PFSK-1 (cell line): ENCODE measurements around the gene WDR47.

Experiments used
- POLR2AphosphoS5 ChIP-seq: IDR thresholded peaks from 2 replicates; pipeline ENCODE4 v1.6.1; 2012; ENCODE audit warnings: low read depth, mild to moderate bottlenecking, control low read depth, low read length, moderate library complexity
- REST ChIP-seq, 2 experiments: IDR thresholded peaks; 2 replicates each; pipeline versions ENCODE4 v1.6.1 to v1.8.0; 2011 to 2012; ENCODE audit warnings: low read depth in 2 of 2, low read length in 2 of 2, control low read depth in 1 of 2, inconsistent platforms in 1 of 2, mild to moderate bottlenecking in 1 of 2, moderate library complexity in 1 of 2; ENCODE audit not compliant: insufficient read depth in 1 of 2
- SIN3A ChIP-seq: IDR thresholded peaks from 2 replicates; pipeline ENCODE4 v1.6.1; 2012; ENCODE audit warnings: mild to moderate bottlenecking, low read length, moderate library complexity, borderline replicate concordance; ENCODE audit not compliant: insufficient read depth

- TF ChIP-seq REST (IDR thresholded peaks at IDR 0.05; ENCODE audit: insufficient read depth in 1 of 2, low read depth in 2 of 2, low read length in 2 of 2) (peak; percentile 49 to 52; a peak in 2 of 4 replicates), SIN3A (peak; percentile 91), POLR2AphosphoS5 (peak; percentile 92)
These were observed 48.5 kb upstream of the WDR47 start, which contains the start of gene TMEM167B for GRCh38 chr1:109090196-109091077.
